ENCODE data around the gene TMEM151B. TPM values are rescaled to one million over a fixed set of nuclear protein-coding genes. Genes with fewer than 3 reads are reported as not detected.
"Not testable (repeated sequence)": the region's sequence is repeated elsewhere in the genome, so short reads cannot be mapped to it uniquely, and the experiment has no call there.

TMEM151B gene
- total and polyA plus RNA-seq, 4 experiments from 2014 or later, result not detected

DNA sequence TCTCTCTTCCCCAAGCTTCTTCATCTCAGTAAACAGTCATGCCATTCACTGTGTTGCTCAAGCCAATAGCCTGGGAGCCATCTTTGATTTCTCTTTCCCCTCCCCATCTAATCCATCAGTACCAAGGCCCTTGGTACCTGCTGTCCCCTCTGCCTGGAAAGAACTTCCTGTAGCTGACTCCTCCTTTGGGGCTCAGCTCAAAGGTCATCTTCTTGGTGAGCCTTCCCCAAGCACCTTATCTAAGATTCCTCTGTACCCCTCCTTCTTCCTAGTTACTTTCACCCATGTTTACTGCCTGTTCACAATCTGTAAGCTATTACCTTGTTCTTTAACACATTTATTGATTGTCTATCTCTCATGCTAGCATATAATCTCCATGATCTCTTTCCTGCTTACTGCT is 39.4 kb downstream of the TMEM151B start:
- CTCF ChIA-PET (ENCODE audit: partially characterized antibody), result interaction anchor here (1.1 kb wide), 1 partner anchor 43 kb away, joined by 5 read pairs; no protein-coding TSS in a partner anchor
- H3K4me1 ChIP-seq (ENCODE audit: insufficient read depth, low read length), result peaks cover 11% of the 10 kb centered on the region
- Mint-ChIP-seq H3K9me3 (no peaks in the 10 kb centered on the region), H3K27me3 (no peaks in the 10 kb centered on the region), H3K4me1 (peaks cover 5 to 30% (median 20%) of the 10 kb centered on the region in 4 donors), H3K36me3 (peaks cover 35 to 62% of the 10 kb centered on the region in 2 donors), H3K4me3 (no peak overlapping the region), H3K27ac (peak overlapping the region in 1 of 7 donors; percentile 13)
- H3K9me3 ChIP-seq (ENCODE audit: control insufficient read depth in 1 of 2, low read length in 2 of 2), result no peaks in the 10 kb centered on the region
- intact Hi-C loops (cut with micrococcal nuclease), result no loop called here
- POLR2A ChIA-PET (ENCODE audit: partially characterized antibody), result no interaction called here
- no peaks in the 10 kb centered on the region for H3K27me3 ChIP-seq (ENCODE audit: insufficient read depth, low read length)
- H3K36me3 ChIP-seq (ENCODE audit: insufficient read depth, low read length), result peaks cover 38% of the 10 kb centered on the region
- no peak overlapping the region for H3K27ac ChIP-seq (ENCODE audit: low read depth, low read length)
- no peak for DNase-seq
- no peak overlapping the region for H3K4me3 ChIP-seq (ENCODE audit: low read length in 2 of 2)

DNA sequence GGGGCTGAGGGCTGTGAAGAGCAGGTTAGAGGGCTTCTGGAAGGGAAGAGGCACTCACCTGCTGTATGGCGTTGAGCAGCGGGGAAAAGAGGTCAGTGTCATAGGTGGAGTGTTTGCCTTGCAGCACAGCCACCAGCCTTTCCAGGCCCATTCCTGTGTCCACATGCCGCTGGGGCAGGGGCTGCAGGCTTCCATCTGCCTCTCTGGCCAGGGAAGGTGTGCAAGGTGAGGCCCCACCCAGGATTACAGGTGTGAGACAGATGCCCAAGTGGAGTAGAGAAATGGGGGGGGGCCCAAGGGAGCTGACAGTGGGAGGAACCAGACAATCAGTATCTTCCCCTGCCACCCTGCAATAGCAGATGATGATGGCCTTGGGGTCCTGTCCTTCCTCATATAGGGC is 40.0 kb downstream of the TMEM151B start:
- intact Hi-C loops (cut with micrococcal nuclease), result no loop called here
- peak overlapping the region in 1 of 8 donors; percentile 5 for H3K4me3 Mint-ChIP-seq
- no peaks in the 10 kb centered on the region for H3K27me3 ChIP-seq (ENCODE audit: insufficient read depth, low read length)
- H3K27ac ChIP-seq (ENCODE audit: low read depth, low read length), result no peak overlapping the region
- ChIA-PET CTCF (ENCODE audit: partially characterized antibody) (no interaction called here), POLR2A (ENCODE audit: partially characterized antibody) (no interaction called here)
- H3K9me3 ChIP-seq (ENCODE audit: control insufficient read depth in 1 of 2, low read length in 2 of 2), result no peaks in the 10 kb centered on the region
- no peak overlapping the region for H3K4me3 ChIP-seq (ENCODE audit: low read length in 2 of 2)
- H3K4me1 Mint-ChIP-seq, result peaks cover 5 to 30% (median 20%) of the 10 kb centered on the region in 4 donors
- DNase-seq, result no peak
- H3K4me1 ChIP-seq (ENCODE audit: insufficient read depth, low read length), result peaks cover 11% of the 10 kb centered on the region
- H3K36me3 Mint-ChIP-seq, result peaks cover 35 to 59% of the 10 kb centered on the region in 2 donors
- H3K36me3 ChIP-seq (ENCODE audit: insufficient read depth, low read length), result peaks cover 37% of the 10 kb centered on the region
- peak overlapping the region in 1 of 7 donors; percentile 50 for H3K27ac Mint-ChIP-seq
- no peaks in the 10 kb centered on the region for H3K9me3 Mint-ChIP-seq
- no peaks in the 10 kb centered on the region for H3K27me3 Mint-ChIP-seq

GRCh38 chr6:44311304-44311703 is 41.1 kb downstream of the TMEM151B start:
- no peak overlapping the region for H3K27ac ChIP-seq (ENCODE audit: low read depth, low read length)
- Mint-ChIP-seq H3K27ac (peak overlapping the region in 2 of 7 donors; percentile 59 to 82), H3K4me3 (peak overlapping the region in 7 of 8 donors; percentile 10 to 98 (median 96)), H3K27me3 (no peaks in the 10 kb centered on the region), H3K36me3 (peaks cover 29 to 51% of the 10 kb centered on the region in 2 donors), H3K4me1 (peaks cover 5 to 30% (median 20%) of the 10 kb centered on the region in 4 donors), H3K9me3 (no peaks in the 10 kb centered on the region)
- no peaks in the 10 kb centered on the region for H3K9me3 ChIP-seq (ENCODE audit: control insufficient read depth in 1 of 2, low read length in 2 of 2)
- H3K4me1 ChIP-seq (ENCODE audit: insufficient read depth, low read length), result peaks cover 11% of the 10 kb centered on the region
- H3K36me3 ChIP-seq (ENCODE audit: insufficient read depth, low read length), result peaks cover 29% of the 10 kb centered on the region
- ChIA-PET POLR2A (ENCODE audit: partially characterized antibody) (interaction anchor here (0.7 to 3.7 kb wide), 2 partner anchors 41 to 64 kb away, joined by 3 to 26 read pairs; partner anchors contain the start of genes HSP90AB1 and TMEM151B), CTCF (ENCODE audit: partially characterized antibody) (no interaction called here)
- H3K4me3 ChIP-seq (ENCODE audit: low read length in 2 of 2), result no peak overlapping the region
- intact Hi-C loops (cut with micrococcal nuclease), result no loop called here
- H3K27me3 ChIP-seq (ENCODE audit: insufficient read depth, low read length), result no peaks in the 10 kb centered on the region
- DNase-seq, result no peak

DNA sequence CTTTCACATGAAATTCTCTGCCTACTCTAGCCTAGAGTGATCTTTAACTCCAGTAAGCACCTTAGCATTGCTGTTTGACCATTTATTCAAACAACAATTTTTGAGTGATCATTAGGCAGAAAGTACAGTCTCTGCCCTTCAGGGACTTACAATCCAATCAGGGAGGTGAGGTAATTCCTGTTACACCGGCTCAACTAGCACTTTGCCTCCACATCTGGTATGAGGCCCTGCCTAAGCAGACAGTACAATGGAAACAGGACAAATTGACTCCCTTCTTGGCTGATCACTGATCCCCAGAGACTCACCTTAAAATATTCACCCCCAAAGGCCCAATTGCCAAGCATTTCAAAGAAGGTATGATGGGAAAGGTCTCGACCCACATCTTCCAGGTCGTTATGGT is 41.5 kb downstream of the TMEM151B start:
- Mint-ChIP-seq H3K36me3 (peaks cover 29 to 48% of the 10 kb centered on the region in 2 donors), H3K27me3 (no peaks in the 10 kb centered on the region), H3K27ac (peak overlapping the region in 6 of 7 donors; percentile 37 to 82 (median 70)), H3K9me3 (no peaks in the 10 kb centered on the region), H3K4me1 (peaks cover 5 to 30% (median 20%) of the 10 kb centered on the region in 4 donors), H3K4me3 (peak overlapping the region; percentile 90 to 98 (median 96))
- Histone ChIP-seq H3K27ac (ENCODE audit: low read depth, low read length) (no peak overlapping the region), H3K4me1 (ENCODE audit: insufficient read depth, low read length) (peaks cover 11% of the 10 kb centered on the region), H3K36me3 (ENCODE audit: insufficient read depth, low read length) (peaks cover 29% of the 10 kb centered on the region), H3K27me3 (ENCODE audit: insufficient read depth, low read length) (no peaks in the 10 kb centered on the region), H3K4me3 (ENCODE audit: low read length in 2 of 2) (no peak overlapping the region), H3K9me3 (ENCODE audit: control insufficient read depth in 1 of 2, low read length in 2 of 2) (no peaks in the 10 kb centered on the region)
- CTCF ChIA-PET (ENCODE audit: partially characterized antibody), result interaction anchor here (1.3 to 3.8 kb wide), 4 partner anchors 10 to 331 kb away, joined by 3 to 19 read pairs (median 6); no protein-coding TSS in a partner anchor
- POLR2A ChIA-PET (ENCODE audit: partially characterized antibody), result interaction anchor here (0.7 to 3.7 kb wide), 2 partner anchors 41 to 65 kb away, joined by 3 to 26 read pairs; partner anchors contain the start of genes HSP90AB1 and TMEM151B
- intact Hi-C loops (cut with micrococcal nuclease), result loop anchor here (2.0 kb wide), 1 partner anchor 65 kb away; the partner anchor contains the start of gene HSP90AB1
- no peak for DNase-seq

GRCh38 chr6:44312901-44313788 is 42.9 kb downstream of the TMEM151B start, which contains the start of gene AARS2:
AARS2 (minus strand) TSS chr6:44313347; CDS start chr6:44313323, 24 bp downstream.
- Mint-ChIP-seq H3K4me1 (peaks cover 5 to 30% (median 20%) of the 10 kb centered on the region in 4 donors), H3K4me3 (peak within 1 kb of the TSS; percentile 90 to 98 (median 96)), H3K27me3 (peaks cover 0 to 6% of the 10 kb centered on the region in 2 donors), H3K36me3 (peaks cover 25 to 37% of the 10 kb centered on the region in 2 donors), H3K9me3 (no peaks in the 10 kb centered on the region), H3K27ac (peak within 1 kb of the TSS; percentile 82 to 96 (median 95))
- peaks cover 29% of the 10 kb centered on the region for H3K36me3 ChIP-seq (ENCODE audit: insufficient read depth, low read length)
- ChIA-PET POLR2A (ENCODE audit: partially characterized antibody) (interaction anchor here (0.9 to 3.7 kb wide), 7 partner anchors 13 to 74 kb away, joined by 3 to 26 read pairs (median 4); partner anchors contain the start of genes CDC5L, HSP90AB1 and SLC35B2), CTCF (ENCODE audit: partially characterized antibody) (interaction anchor here (0.6 to 3.8 kb wide), 21 partner anchors 9 to 625 kb away, joined by 3 to 19 read pairs (median 3); partner anchors contain the start of genes MRPS18A and TMEM151B)
- H3K27me3 ChIP-seq (ENCODE audit: insufficient read depth, low read length), result no peaks in the 10 kb centered on the region
- peaks cover 11% of the 10 kb centered on the region for H3K4me1 ChIP-seq (ENCODE audit: insufficient read depth, low read length)
- no peaks in the 10 kb centered on the region for H3K9me3 ChIP-seq (ENCODE audit: control insufficient read depth in 1 of 2, low read length in 2 of 2)
- DNase-seq, result peak; percentile 86 to 90 (median 87)
- H3K27ac ChIP-seq (ENCODE audit: low read depth, low read length), result peak within 1 kb of the TSS; percentile 79
- peak within 1 kb of the TSS; percentile 61 to 91 for H3K4me3 ChIP-seq (ENCODE audit: low read length in 2 of 2)
- intact Hi-C loops (cut with micrococcal nuclease), result loop anchor here (1.0 to 2.0 kb wide), 3 partner anchors 45 to 74 kb away; partner anchors contain the start of genes CDC5L and HSP90AB1

GRCh38 chr6:44314657-44315056 is 44.4 kb downstream of the TMEM151B start:
- DNase-seq; H3K4me3 Mint-ChIP-seq; H3K9me3 ChIP-seq (ENCODE audit: control insufficient read depth in 1 of 2, low read length in 2 of 2); intact Hi-C loops (cut with micrococcal nuclease); H3K27ac Mint-ChIP-seq; H3K27ac ChIP-seq (ENCODE audit: low read depth, low read length); H3K9me3 Mint-ChIP-seq; H3K4me3 ChIP-seq (ENCODE audit: low read length in 2 of 2); H3K27me3 ChIP-seq (ENCODE audit: insufficient read depth, low read length): not testable (repeated sequence)
- H3K4me1 ChIP-seq (ENCODE audit: insufficient read depth, low read length), result peaks cover 11% of the 10 kb centered on the region
- Mint-ChIP-seq H3K4me1 (peaks cover 5 to 28% (median 20%) of the 10 kb centered on the region in 4 donors), H3K36me3 (peaks cover 17 to 25% of the 10 kb centered on the region in 2 donors), H3K27me3 (peaks cover 8 to 20% of the 10 kb centered on the region in 2 donors)
- CTCF ChIA-PET (ENCODE audit: partially characterized antibody), result interaction anchor here (1.2 to 3.8 kb wide), 4 partner anchors 9 to 47 kb away, joined by 3 to 19 read pairs (median 8); no protein-coding TSS in a partner anchor
- POLR2A ChIA-PET (ENCODE audit: partially characterized antibody), result interaction anchor here (1.2 to 3.7 kb wide), 2 partner anchors 9 to 68 kb away, joined by 3 to 26 read pairs; partner anchors contain the start of gene HSP90AB1
- H3K36me3 ChIP-seq (ENCODE audit: insufficient read depth, low read length), result peaks cover 20% of the 10 kb centered on the region

Measured in CD4-positive, alpha-beta memory T cell (primary cell).